Choroid plexus epithelial cell (primary cell): ENCODE measurements around the gene VPS37D.

Experiments used
- DNase-seq: peaks from one replicate; pipeline ENCODE4 v3.0.0-alpha.2; 2010; ENCODE audit warnings: low read depth
- H3K4me3 ChIP-seq: 2 replicates; pipeline ENCODE4 v1.5.1; 2011; ENCODE audit warnings: low read depth, mild to moderate bottlenecking, control low read depth, low read length, moderate library complexity
- CTCF ChIP-seq: conservative IDR thresholded peaks from 2 replicates; pipeline ENCODE4 v1.5.1; 2011; ENCODE audit warnings: low read depth, mild to moderate bottlenecking, control low read depth, inconsistent platforms, low read length, moderate library complexity

The VPS37D gene

GRCh38 chr7:73701357-73701995, 33.8 kb downstream of the VPS37D start:
- no peak overlapping the region for H3K4me3 ChIP-seq
- DNase-seq: peak; percentile 72
- peak; percentile 66 for TF ChIP-seq CTCF

GRCh38 chr7:73702226-73702625, 34.6 kb downstream of the VPS37D start:
- no peak for DNase-seq
- TF ChIP-seq CTCF: no peak

GRCh38 chr7:73702665-73703064, 35.0 kb downstream of the VPS37D start:
- TF ChIP-seq CTCF: no peak
- no peak for DNase-seq
- H3K4me3 ChIP-seq: no peak overlapping the region

More at GRCh38 chr7:73702226-73702625, 34.6 kb downstream of the VPS37D start:
- no peak overlapping the region for H3K4me3 ChIP-seq

- TF ChIP-seq CTCF: no peak
- DNase-seq: no peak
- no peak overlapping the region for H3K4me3 ChIP-seq
These were observed 35.6 kb downstream of the VPS37D start for GRCh38 chr7:73703225-73703624.

GRCh38 chr7:73703757-73704639, 36.4 kb downstream of the VPS37D start:
- peak; percentile 81 for DNase-seq
- peak overlapping the region; percentile 11 for H3K4me3 ChIP-seq
- no peak for TF ChIP-seq CTCF

GRCh38 chr7:73704640-73705550, 37.3 kb downstream of the VPS37D start:
- DNase-seq: peak; percentile 86
- TF ChIP-seq CTCF: no peak

More at GRCh38 chr7:73704640-73705550, 37.3 kb downstream of the VPS37D start:
- no peak overlapping the region for H3K4me3 ChIP-seq
